CD4-positive, alpha-beta T cell treated with Interferon gamma for 1 hour (primary cell): Measurements from ENCODE around the gene DOCK4.

ENCODE experiments used
- DNase-seq: peaks from one replicate; pipeline ENCODE4 v3.0.0-alpha.2; 2020

Gene DOCK4

DNA sequence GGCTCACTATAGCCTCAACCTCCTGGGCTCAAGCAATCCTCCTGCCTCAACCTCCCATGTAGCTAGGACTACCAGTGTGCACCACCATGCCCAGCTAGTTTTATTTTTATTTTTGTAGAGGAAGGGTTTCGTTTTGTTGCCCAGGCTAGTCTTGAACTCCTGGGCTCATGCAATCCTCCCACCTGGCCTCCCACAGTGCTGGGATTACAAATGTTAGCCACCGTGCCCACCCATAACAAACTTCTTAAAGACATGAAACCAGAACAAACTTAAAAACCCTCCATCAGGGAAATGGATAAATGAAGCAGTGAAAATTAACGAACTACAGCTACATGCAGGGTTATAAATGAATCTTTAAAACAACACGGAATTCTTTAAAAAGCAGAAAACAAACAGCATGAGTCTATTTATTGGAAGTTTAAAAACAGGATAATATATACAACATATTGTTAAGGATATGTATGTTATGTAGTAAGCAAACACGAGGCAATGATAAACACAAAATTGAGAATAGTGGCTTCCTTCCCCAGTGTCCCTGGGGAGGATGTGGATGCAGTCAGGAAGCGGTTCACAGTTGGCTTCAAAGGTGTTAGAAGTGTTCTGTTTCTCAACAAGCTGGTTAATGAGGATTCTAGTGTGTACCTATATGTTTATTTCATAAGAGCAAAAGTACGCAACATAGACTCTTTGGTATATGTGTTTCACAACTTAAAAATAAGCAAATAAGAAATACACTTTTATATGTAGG lies 515.7 kb downstream of the DOCK4 start:
- no peak for DNase-seq

DNA sequence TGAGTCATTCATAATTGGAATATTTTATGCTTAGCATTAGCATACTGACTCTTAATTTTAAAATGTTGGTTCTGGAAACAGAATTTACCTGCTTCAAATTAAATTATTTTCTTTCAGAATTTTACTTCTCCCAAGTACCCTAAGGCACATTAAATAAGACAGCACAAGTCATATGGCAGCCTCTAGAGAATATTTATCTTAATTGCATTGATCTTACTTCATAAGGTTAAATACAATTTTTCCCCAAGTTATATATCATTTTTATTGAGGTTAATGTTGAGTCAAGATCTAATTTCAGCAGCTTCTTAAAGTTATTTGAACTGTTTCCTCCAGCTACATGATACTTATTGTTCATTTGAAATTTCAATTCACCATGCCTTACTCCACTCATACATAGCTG lies 520.9 kb downstream of the DOCK4 start:
- no peak for DNase-seq

DNA sequence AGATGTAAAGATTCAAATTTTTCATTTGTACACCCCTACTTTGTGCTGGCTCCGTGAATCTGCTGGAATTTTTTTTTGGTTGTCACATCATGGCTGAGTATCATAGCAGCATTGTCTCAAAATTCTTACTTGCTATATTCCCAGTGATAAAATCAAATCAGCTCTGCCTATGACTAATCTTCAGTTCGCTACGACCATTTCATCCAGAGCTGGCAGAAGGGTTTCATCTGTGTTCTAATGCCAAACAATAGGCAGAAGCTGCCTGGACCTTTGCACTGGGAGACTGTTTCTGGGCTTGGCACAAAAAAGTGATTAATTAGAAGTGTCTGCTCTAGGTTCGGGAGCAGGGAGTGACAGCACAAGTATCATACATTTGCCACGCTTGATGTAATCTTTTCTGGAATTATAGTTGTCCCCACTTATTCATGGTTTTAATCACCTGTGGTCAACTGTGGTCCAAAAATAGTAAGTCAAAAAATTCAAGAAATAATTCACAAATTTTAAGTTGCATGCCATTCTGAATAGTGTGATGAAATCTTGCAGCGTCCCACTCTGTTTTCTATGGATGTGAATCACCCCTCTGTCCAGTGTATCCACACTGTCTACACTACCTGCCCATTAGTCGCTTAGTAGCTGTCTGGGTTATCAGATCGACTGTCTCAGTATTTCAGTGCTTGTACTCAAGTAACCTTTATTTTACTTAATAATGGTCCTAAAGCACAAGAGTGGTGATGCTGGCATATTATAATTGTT lies 523.4 kb downstream of the DOCK4 start:
- DNase-seq = no peak

DNA sequence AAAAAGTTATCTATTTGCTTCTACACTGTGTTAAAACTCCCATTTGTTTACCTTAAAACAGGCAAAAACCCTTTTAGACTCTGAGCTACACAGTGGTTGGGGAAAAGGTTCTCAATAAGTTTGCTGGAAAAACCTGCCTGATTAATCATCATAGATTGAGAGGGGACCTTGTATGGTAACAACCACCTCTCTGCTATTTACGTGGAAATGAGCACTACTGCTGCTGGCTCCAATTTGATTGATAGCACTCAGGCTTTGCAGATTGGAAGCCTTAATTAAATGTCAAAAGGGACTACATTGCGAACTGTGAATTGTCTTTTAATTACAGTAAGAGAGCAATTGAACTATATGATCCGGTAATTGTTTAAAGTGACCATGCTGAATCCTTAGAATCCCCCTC lies 525.0 kb downstream of the DOCK4 start:
- DNase-seq = no peak

DNA sequence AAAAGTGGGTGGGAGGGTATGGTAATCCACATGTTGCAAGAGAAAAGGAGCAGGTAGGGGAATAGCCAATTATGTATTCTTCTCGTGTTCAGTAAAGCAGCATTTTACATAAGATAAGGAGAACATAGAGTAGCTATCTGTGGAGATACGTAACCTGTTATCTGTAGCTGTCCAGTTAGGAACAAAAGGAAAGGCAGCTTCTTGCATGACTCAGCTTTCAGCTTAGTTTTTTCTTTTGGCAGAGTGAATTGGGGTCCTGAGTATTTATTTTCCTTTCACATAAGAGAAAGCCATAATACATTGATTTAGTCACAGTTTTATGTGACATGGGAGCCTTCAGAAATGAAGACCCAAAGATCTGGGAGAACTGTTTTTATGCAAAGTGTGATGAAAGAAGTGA lies 527.2 kb downstream of the DOCK4 start:
- DNase-seq = no peak

DNA sequence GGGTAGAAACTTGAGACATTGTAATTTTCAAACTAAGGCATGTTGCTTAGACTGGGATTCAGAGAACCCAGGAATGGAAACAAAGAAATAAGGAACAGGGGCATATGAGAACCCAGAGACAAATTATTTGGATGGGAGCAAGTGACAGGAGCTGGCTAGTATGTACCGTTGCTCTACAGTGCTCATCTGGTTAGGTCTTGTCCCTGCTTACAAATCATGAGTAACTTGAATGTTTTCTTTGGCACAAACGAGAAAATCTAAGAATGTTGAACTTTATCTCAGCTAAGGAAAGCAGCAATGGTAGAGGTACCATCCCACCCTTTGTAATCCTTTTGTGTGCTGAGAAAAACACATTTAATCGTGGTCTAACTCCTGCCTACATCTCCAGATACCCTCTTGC lies 527.9 kb downstream of the DOCK4 start:
- DNase-seq = no peak

DNA sequence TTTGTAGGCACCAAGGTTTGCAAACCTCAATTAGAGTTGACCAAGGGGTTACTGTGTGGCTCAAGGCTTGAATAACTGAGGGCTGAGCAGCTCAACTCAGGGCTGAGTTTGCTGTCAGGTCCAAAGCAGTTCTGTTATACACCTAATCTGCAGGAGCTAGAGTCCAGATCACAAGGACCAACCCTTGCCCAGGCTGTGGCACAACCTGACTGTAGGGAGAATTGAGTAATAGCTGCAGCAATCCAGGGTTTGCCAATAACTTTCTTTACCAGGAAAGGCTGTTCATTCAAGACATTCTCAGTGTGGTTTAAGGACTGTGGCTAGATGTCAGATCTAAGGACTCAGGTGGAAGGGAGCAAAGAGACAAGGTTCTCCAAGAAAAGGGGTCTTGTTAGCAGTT lies 528.4 kb downstream of the DOCK4 start:
- no peak for DNase-seq

DNA sequence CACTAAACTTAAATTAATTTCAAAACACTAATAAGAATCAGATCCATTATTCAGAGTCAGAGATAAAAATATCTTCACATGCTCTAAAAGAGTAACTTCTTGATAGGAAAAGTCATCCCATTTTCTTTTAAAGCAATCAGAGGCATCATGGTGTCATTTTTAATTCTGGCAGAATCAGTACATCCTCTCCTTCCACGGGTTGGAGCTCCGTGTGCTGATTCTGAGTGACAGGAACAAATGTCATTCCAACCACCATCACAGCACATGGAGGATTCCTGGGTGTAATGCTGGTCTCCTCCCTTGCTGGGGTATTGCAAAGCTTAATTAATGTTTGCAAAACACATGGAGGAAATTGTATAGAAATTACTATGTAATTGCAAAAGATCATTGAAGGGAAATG lies 529.4 kb downstream of the DOCK4 start:
- no peak for DNase-seq
